OCI-LY3 (cell line): ENCODE data around the gene PAX5.

Experiments
- EZH2phosphoT487 ChIP-seq: fragments of 200-600 bp; shearing (Covaris generic); IDR thresholded peaks from 2 replicates; pipeline ENCODE4 v1.6.1; 2018; ENCODE audit warnings: antibody characterized with exemption, mixed run types, low read depth
- TF ChIP-seq, protein P1 (sequence below): fragments of 200-600, 300-600 bp; sonication (generic); IDR thresholded peaks from 2 replicates; pipeline ENCODE4 v1.5.1; 2014; ENCODE audit warnings: antibody characterized with exemption, low read length, low read depth

- TF ChIP-seq, protein P1, sequence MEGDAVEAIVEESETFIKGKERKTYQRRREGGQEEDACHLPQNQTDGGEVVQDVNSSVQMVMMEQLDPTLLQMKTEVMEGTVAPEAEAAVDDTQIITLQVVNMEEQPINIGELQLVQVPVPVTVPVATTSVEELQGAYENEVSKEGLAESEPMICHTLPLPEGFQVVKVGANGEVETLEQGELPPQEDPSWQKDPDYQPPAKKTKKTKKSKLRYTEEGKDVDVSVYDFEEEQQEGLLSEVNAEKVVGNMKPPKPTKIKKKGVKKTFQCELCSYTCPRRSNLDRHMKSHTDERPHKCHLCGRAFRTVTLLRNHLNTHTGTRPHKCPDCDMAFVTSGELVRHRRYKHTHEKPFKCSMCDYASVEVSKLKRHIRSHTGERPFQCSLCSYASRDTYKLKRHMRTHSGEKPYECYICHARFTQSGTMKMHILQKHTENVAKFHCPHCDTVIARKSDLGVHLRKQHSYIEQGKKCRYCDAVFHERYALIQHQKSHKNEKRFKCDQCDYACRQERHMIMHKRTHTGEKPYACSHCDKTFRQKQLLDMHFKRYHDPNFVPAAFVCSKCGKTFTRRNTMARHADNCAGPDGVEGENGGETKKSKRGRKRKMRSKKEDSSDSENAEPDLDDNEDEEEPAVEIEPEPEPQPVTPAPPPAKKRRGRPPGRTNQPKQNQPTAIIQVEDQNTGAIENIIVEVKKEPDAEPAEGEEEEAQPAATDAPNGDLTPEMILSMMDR, result no peak
- TF ChIP-seq EZH2phosphoT487, result no peak
Measured at GRCh38 chr9:36960575-36960955, 73.5 kb downstream of the PAX5 start.
